GM21423 (cell line): Measurements from ENCODE around the gene SSBP3.

ENCODE experiments used
- ATAC-seq: cut with Tn5 transposase; IDR thresholded peaks from one replicate; pipeline ENCODE4 v1.9.1; 2021; ENCODE audit warnings: mild to moderate bottlenecking, moderate library complexity; ENCODE audit not compliant: unreplicated experiment

SSBP3 gene

DNA sequence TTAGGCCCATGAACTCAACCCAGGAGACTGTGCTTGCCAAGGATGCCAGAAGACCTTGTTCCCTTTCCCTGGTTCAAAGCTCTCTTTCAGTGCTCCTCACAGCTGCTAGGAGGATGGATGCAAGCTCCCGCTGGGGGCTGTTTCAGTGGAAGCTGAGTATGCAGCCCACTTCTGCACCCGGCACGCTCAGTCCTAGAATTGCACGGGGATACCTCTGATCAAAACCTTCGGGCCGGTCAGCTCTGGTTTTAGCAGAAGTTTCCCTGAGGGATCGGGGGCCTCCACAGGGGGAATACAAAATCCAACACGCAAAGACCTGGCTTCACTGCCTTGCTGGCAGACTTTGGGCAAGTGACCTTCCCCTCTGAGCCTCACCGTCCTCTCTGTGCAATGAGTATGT lies 4.2 kb upstream of the SSBP3 start:
- ATAC-seq, result no peak

- peak; percentile 29 for ATAC-seq
Measured at GRCh38 chr1:54409156-54410142, 3.3 kb upstream of the SSBP3 start.

DNA sequence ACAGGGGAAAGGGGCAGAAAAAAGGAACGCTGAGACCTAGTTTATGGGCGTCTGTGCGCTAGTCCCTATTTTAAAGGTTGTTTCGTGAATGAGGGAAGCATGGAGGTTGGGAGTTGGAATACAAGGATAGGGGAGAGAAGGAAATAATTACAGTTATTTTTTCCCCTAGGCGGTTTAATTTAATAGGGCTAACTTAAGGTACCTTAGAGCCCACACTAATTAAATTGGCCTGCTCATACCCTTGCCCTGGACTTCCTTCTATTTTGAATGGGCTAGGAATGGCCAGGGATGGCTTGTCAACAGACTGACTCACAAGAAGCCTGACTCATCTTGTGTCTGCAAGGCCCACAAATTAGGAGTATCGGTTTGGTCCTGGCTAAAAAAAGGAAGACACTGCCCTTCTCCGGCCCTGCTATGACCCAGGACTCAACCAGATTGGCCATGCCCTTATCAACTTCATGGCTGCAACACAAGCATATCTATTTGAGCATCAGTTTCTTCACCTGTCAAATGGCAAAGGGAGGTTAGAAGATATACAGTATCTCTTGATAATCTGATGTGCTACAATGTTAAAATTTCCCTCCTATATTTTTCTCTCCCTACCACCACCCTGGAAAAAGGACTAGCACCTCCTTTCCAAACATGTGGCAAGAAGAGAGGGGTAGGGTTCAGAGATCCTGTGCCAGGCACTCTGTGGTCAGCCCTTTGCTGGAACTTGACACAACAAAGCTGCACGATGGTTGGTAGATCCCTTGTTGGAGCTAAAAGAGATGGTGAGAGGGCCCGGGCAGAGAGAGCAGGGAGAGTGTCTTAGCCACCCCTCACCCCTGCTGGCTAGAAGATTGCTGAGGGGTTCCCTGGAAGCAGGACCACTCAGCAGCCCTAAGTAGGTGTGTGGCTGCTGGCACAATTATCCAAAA lies 2.2 kb upstream of the SSBP3 start:
- no peak for ATAC-seq

DNA sequence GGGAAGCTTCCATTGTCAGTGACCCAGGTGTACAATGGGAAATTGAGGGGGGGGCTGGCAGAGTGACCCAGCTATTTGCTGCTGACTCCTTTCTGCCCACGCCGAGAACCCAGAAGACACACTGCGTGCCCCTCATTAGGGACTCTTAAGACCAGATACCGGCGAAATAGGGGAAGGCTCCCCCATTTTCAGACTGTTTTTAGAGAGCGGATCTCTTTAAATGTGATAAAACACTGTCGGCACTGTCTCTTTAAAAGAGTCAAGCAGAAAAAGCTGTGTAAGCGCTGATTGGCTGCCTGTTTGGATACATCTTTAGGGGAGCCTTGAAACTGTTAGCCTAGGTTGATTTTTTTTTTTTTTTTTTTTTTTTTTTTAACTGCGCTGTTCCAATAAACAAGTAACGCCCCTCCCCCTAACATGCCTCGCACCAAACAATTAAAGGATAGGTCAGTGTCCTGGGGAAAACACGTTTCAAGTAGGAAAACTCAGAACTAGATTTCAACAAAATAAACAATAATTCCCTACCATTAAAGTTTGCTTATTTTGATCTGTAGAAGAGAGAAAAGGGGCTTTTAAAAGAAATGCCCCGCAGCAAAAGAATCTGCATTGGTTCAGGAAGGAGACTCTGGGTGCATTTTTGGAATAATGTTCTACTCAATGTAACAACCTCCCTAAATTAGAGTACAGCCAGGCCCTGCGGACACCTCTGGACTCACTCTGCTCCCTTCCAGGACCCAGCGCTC lies 1.4 kb upstream of the SSBP3 start:
- ATAC-seq, result peak; percentile 30

- ATAC-seq, result no peak
Measured at GRCh38 chr1:54407154-54407403, 885 bp upstream of the SSBP3 start.

- ATAC-seq, result no peak
Measured at GRCh38 chr1:54405898-54406293, 298 bp downstream of the SSBP3 start.

GRCh38 chr1:54404939-54405897 lies 976 bp downstream of the SSBP3 start:
- ATAC-seq, result no peak

DNA sequence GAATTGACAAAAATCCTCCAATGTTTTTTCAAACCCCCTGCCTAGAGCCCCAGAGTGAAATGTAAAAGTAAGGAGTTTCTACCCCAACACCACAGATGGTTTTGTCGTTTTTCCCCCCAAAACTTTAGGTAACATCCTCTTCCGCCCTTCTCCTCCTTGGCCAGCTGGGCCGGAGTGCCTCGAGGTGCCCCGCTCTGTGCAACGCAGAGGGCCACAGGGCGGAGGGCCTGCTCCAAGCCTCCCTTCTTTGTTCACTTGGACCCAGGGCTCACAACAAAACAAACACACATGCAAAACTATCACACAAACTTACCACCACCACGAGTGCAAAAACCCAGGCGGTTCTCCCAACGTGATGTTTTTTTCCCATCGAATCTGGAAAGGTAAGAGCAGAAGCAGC lies 1.9 kb downstream of the SSBP3 start:
- ATAC-seq, result no peak

DNA sequence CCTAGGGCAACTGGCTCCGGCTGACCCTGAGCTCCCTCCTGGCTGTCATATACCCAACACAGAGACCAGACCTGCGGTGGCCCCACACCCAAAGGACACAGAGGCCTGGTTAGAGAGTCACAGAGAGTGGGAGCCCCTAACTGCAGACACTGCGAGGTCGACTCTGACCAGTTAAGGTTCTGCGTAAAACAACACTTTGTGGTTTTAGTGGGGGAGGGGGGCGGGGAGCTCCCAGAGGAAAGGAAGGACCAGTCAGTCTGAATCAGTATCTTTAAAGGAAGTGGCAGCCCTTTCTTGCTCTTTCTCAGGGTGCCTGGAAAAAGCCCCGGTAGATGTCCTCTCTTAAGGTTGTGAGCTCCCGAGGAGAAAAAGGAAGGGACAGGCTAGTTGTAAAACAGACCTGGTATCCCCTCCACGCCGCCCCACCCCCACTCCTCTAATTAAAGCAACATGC lies 2.4 kb downstream of the SSBP3 start:
- ATAC-seq, result no peak

DNA sequence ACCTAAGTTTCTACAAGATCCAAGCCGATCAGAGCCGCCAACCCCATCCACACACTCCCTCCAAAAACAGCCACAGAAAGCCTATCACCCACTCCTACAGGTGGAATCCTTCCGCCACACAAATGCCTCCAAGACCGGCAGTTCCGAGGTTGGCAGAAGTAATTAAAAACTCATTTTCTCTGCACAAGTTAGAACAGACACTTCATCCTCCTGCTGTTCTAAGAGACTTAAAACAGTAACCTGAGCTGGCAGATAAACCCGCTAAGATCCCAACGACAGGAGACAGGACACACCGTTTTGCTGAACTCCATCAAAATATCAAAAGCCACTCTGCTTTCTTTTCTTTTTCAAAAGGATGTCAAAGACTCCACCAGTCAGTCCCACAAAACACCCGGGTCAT lies 2.8 kb downstream of the SSBP3 start:
- ATAC-seq, result no peak

GRCh38 chr1:54402896-54403295 lies 3.3 kb downstream of the SSBP3 start:
- no peak for ATAC-seq

GRCh38 chr1:54401799-54402198 lies 4.4 kb downstream of the SSBP3 start:
- ATAC-seq, result no peak

GRCh38 chr1:54400329-54400728 lies 5.9 kb downstream of the SSBP3 start:
- no peak for ATAC-seq

GRCh38 chr1:54399765-54400164 lies 6.4 kb downstream of the SSBP3 start:
- ATAC-seq, result no peak

- ATAC-seq, result no peak
Measured at GRCh38 chr1:54398963-54399528, 7.1 kb downstream of the SSBP3 start.

DNA sequence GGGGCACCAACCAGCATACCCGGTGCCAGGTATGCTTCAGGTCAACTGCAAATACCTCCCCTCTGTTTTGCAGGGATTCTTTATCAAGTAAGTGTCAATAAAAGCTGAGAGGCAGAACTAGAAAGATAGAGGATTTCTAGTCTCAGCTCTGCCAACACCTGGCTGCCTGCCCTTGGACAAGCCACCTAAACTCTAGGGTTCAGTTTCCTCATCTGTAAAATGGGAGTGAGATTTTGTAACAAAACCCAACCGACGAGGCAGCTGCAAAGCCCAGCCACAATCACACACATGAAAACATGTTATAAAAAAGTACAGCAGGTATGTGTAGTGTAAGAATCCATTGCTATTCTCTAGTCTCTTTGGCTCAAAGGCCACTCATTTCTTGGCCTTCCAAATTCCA lies 8.2 kb downstream of the SSBP3 start:
- ATAC-seq, result no peak

GRCh38 chr1:54397090-54397591 lies 9.1 kb downstream of the SSBP3 start:
- no peak for ATAC-seq

GRCh38 chr1:54396261-54396933 lies 9.8 kb downstream of the SSBP3 start:
- ATAC-seq, result no peak
